PC-9 (cell line): ENCODE data around the gene SMIM14.

Source experiments
- EZH2 ChIP-seq: fragments of 200-600 bp; sonication (generic); IDR thresholded peaks from 2 replicates; pipeline ENCODE4 v1.8.0; 2017; ENCODE audit warnings: antibody characterized with exemption, low read depth
- TF ChIP-seq, protein P1 (sequence below): fragments of 200-600 bp; sonication (generic); conservative IDR thresholded peaks from 2 replicates; pipeline ENCODE4 v1.6.1; 2017; ENCODE audit warnings: mixed run types, antibody characterized with exemption, mild to moderate bottlenecking, moderate library complexity

GRCh38 chr4:39682138-39682537 lies 43.5 kb upstream of the SMIM14 start:
- TF ChIP-seq, protein P1, sequence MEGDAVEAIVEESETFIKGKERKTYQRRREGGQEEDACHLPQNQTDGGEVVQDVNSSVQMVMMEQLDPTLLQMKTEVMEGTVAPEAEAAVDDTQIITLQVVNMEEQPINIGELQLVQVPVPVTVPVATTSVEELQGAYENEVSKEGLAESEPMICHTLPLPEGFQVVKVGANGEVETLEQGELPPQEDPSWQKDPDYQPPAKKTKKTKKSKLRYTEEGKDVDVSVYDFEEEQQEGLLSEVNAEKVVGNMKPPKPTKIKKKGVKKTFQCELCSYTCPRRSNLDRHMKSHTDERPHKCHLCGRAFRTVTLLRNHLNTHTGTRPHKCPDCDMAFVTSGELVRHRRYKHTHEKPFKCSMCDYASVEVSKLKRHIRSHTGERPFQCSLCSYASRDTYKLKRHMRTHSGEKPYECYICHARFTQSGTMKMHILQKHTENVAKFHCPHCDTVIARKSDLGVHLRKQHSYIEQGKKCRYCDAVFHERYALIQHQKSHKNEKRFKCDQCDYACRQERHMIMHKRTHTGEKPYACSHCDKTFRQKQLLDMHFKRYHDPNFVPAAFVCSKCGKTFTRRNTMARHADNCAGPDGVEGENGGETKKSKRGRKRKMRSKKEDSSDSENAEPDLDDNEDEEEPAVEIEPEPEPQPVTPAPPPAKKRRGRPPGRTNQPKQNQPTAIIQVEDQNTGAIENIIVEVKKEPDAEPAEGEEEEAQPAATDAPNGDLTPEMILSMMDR: no peak
- no peak for TF ChIP-seq EZH2
